ENCODE results near the gene UPK3A. TPM values are rescaled to one million over a fixed set of nuclear protein-coding genes. Genes with fewer than 3 reads are reported as not detected.

The UPK3A gene
- polyA plus RNA-seq, 1 of the 3 experiments (the other 2 are of a cell fraction), result not detected

- Histone ChIP-seq H3K36me3 (replicated peaks in 1 of 2; ENCODE audit: control insufficient read depth in 1 of 2, insufficient read depth in 2 of 2, low read length in 1 of 2) (no peaks in the 10 kb centered on the region), H3K9me2 (no peaks in the 10 kb centered on the region), H3K4me2 (no peak overlapping the region), H2AFZ (ENCODE audit: low read depth) (no peak overlapping the region), H3K27me3 (ENCODE audit: insufficient read depth) (no peaks in the 10 kb centered on the region), H3F3A (replicated peaks; ENCODE audit: insufficient read depth) (peaks cover 5% of the 10 kb centered on the region), H3K4me1 (ENCODE audit: control insufficient read depth in 1 of 2, insufficient read depth in 2 of 2, low read depth in 1 of 2, low read length in 1 of 2) (peaks cover 0 to 17% of the 10 kb centered on the region in 2 experiments; a peak in 1 of 4 replicates), H3K4me3 (ENCODE audit: low read depth in 2 of 2, low read length in 1 of 2) (no peak overlapping the region), H3K9me3 (no peaks in the 10 kb centered on the region), H3K79me2 (ENCODE audit: insufficient read depth) (peaks cover 12% of the 10 kb centered on the region), H4K20me1 (ENCODE audit: insufficient read depth) (no peaks in the 10 kb centered on the region), H3K27ac (ENCODE audit: low read depth in 2 of 2, low read length in 1 of 2) (no peak overlapping the region), H3K9ac (no peak overlapping the region)
- no peak for DNase-seq
- CTCF ChIA-PET, result interaction anchor here (0.9 to 1.6 kb wide), 2 partner anchors 54 to 247 kb away, joined by 3 read pairs; no protein-coding TSS in a partner anchor
- POLR2A ChIA-PET, result no interaction called here
- WGBS (ENCODE audit: low lambda C conversion rate), result 98% methylated on average over 6 of the region's 9 CpGs
- no peak for TF ChIP-seq RCOR1 (IDR thresholded peaks at IDR 0.05; ENCODE audit: low read length)
- no peak for TF ChIP-seq JUND (IDR thresholded peaks at IDR 0.05)
- TF ChIP-seq FOXJ3 (CRISPR knock-in tag; IDR thresholded peaks at IDR 0.05), result no peak
- TF ChIP-seq SIN3A (IDR thresholded peaks at IDR 0.05; ENCODE audit: borderline replicate concordance, low read depth, low read length), result no peak
- TF ChIP-seq FOXM1 (IDR thresholded peaks at IDR 0.05; ENCODE audit: low read depth), result no peak
- no peak for TF ChIP-seq YY1 (IDR thresholded peaks at IDR 0.05; ENCODE audit: low read depth)
- TF ChIP-seq MEF2A (IDR thresholded peaks at IDR 0.05; ENCODE audit: borderline replicate concordance, low read depth), result no peak
- TF ChIP-seq TEAD4 (IDR thresholded peaks at IDR 0.05; ENCODE audit: borderline replicate concordance, insufficient read depth), result no peak
- no peak for TF ChIP-seq PBX3 (IDR thresholded peaks at IDR 0.05)
- no peak for TF ChIP-seq RAD21 (IDR thresholded peaks at IDR 0.05; ENCODE audit: low read length)
- TF ChIP-seq REST (IDR thresholded peaks at IDR 0.05; ENCODE audit: low read depth, low read length), result no peak
- TF ChIP-seq EP300 (IDR thresholded peaks at IDR 0.05; ENCODE audit: borderline replicate concordance in 1 of 2, low read depth in 1 of 2, low read length in 1 of 2), result no peak
- no peak for TF ChIP-seq USF1 (IDR thresholded peaks at IDR 0.05; ENCODE audit: borderline replicate concordance, low read depth)
- no peak for TF ChIP-seq RXRA (IDR thresholded peaks at IDR 0.05; ENCODE audit: borderline replicate concordance, low read depth)
- no peak for TF ChIP-seq NFIC (IDR thresholded peaks at IDR 0.05; ENCODE audit: borderline replicate concordance)
- TF ChIP-seq SMC3 (IDR thresholded peaks at IDR 0.05; ENCODE audit: low read depth, low read length), result no peak
These were observed 21.4 kb downstream of the UPK3A start for GRCh38 chr22:45306139-45306538.

Measured in SK-N-SH (cell line).